Measurements from ENCODE around the gene SCARF2. TPM values are rescaled to one million over a fixed set of nuclear protein-coding genes. Genes with fewer than 3 reads are reported as not detected.

SCARF2 gene
- total RNA-seq, 4 donors from 2014 or later, result 3.4 to 15.9 (median 8.7) TPM

DNA sequence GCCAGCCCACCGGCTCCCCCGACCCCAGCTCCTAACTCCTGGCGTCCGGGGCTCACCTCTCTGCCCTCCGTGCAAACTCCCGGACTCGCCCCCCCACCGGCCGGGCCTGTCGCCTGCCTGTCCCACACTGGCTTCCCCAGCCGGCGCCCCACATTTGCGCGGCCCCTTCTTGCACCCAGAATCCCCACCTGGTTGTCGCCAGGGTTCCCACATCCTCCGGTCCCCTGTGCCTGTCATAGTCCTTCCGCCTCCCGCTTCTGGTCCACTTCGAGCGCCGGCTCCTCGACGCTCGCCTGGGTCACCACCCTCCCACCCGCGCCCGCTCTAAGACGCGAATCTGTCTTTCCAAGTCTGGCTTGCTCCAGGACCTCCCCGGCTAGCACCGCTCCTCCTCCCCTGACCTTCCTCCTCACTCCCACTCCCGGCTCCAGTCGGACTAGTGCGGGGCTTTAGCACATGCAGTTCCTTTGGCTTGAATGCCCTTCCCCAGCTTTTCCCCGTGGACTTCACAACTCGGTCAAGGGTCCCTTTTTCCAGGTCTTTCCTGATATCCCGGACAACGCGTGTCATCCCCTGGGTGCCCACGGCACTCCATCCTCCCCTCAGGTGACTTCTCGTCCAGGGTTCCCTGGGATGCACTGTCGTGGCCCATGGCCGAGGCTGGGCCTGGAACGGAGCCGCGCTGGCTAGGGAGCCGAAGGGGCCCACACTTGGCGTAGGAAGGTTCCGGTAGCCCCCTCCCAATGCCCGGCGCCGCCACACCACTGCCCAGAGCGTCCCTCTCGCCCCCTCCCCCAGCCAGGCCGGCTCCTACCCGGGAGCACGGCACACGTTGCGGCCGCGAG, 635 bp downstream of the SCARF2 start:
- Histone ChIP-seq H3K27ac (peak overlapping the region; percentile 63 to 83 (median 79)), H3K9me3 (no peaks in the 10 kb centered on the region), H3K36me3 (no peaks in the 10 kb centered on the region), H3K27me3 (peaks cover 67% of the 10 kb centered on the region), H3K4me3 (peak overlapping the region; percentile 41 to 62 (median 49)), H3K4me1 (peaks cover 8 to 29% (median 22%) of the 10 kb centered on the region in 4 donors)
- intact Hi-C loops (cut with DNase I; ENCODE audit: low total_unique reads) (no loop called here), in situ Hi-C loops (cut with MboI; ENCODE audit: low pct_ligation_motif_present in 1 of 4, low pct_unique_long_range_greater_than_20kb in 1 of 4, low sequenced_read_pairs in 3 of 4) (no loop called here)
- 2% methylated on average over 61 of the region's 61 CpGs; no CpG with 5 or more reads in 1 of the 2 donors for WGBS, 2 donors (ENCODE audit: low coverage in 1 of 2)
- no peak for DNase-seq
- no peak for TF ChIP-seq CTCF (IDR thresholded peaks at IDR 0.05)
- no peak for TF ChIP-seq EP300 (IDR thresholded peaks at IDR 0.05; ENCODE audit: low read depth)
- no peak for TF ChIP-seq POLR2AphosphoS5 (IDR thresholded peaks at IDR 0.05)
- no peak for TF ChIP-seq POLR2A (IDR thresholded peaks at IDR 0.05)

DNA sequence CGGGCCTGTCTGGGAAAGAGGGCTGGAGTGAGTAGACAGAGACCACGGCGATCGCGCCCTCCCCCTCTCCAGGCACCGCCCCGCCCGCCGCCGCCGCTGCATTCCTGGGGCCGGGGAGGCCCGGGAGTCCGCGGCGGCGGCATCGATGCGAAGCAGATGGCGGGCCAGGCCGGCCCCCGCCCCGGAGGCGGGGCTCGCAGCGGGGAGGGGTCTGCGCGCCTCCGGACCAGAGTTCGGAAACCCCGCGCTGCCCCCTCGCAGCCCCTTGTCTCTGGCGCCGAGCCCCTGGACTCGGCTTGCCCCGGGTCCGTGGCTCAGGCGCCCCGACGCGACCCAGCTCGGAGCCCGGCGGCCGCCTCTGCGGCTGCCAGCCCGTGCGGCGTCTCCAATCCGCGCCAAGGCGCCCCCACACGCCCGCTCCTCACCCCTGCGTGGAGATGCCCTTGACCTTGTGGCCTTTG, 1.3 kb downstream of the SCARF2 start:
- intact Hi-C loops (cut with DNase I; ENCODE audit: low total_unique reads) (no loop called here), in situ Hi-C loops (cut with MboI; ENCODE audit: low pct_ligation_motif_present in 1 of 4, low pct_unique_long_range_greater_than_20kb in 1 of 4, low sequenced_read_pairs in 3 of 4) (no loop called here)
- H3K27ac ChIP-seq, result peak overlapping the region; percentile 63 to 83 (median 79)
- WGBS, 2 donors (ENCODE audit: low coverage in 1 of 2), result 0% methylated on average over 9 of the region's 56 CpGs; no CpG with 5 or more reads in 1 of the 2 donors
- H3K4me3 ChIP-seq, result peak overlapping the region; percentile 41 to 62 (median 49)
- no peaks in the 10 kb centered on the region for H3K9me3 ChIP-seq
- peaks cover 74% of the 10 kb centered on the region for H3K27me3 ChIP-seq
- H3K36me3 ChIP-seq, result no peaks in the 10 kb centered on the region
- peaks cover 10 to 35% (median 26%) of the 10 kb centered on the region in 4 donors for H3K4me1 ChIP-seq
- TF ChIP-seq POLR2A (IDR thresholded peaks at IDR 0.05) (no peak), EP300 (IDR thresholded peaks at IDR 0.05; ENCODE audit: low read depth) (no peak), CTCF (IDR thresholded peaks at IDR 0.05) (no peak), POLR2AphosphoS5 (IDR thresholded peaks at IDR 0.05) (no peak)
- DNase-seq, result no peak

- H3K4me1 ChIP-seq, result peaks cover 17 to 42% (median 33%) of the 10 kb centered on the region in 4 donors
- TF ChIP-seq POLR2AphosphoS5 (IDR thresholded peaks at IDR 0.05), result no peak
- TF ChIP-seq EP300 (IDR thresholded peaks at IDR 0.05; ENCODE audit: low read depth), result no peak
- TF ChIP-seq POLR2A (IDR thresholded peaks at IDR 0.05), result no peak
- no peak for TF ChIP-seq CTCF (IDR thresholded peaks at IDR 0.05)
- H3K36me3 ChIP-seq, result no peaks in the 10 kb centered on the region
- DNase-seq, result no peak
- in situ Hi-C loops (cut with MboI; ENCODE audit: low pct_ligation_motif_present in 1 of 4, low pct_unique_long_range_greater_than_20kb in 1 of 4, low sequenced_read_pairs in 3 of 4), result no loop called here
- peak overlapping the region in 3 of 4 donors; percentile 41 to 62 (median 52) for H3K4me3 ChIP-seq
- intact Hi-C loops (cut with DNase I; ENCODE audit: low total_unique reads), result no loop called here
- H3K27me3 ChIP-seq, result peaks cover 79% of the 10 kb centered on the region
- H3K9me3 ChIP-seq, result no peaks in the 10 kb centered on the region
- WGBS, 2 donors (ENCODE audit: low coverage in 1 of 2), result 75% methylated on average over 6 of the region's 11 CpGs; no CpG with 5 or more reads in 1 of the 2 donors
- peak overlapping the region in 3 of 4 donors; percentile 63 to 83 (median 79) for H3K27ac ChIP-seq
Measured at GRCh38 chr22:20435436-20436306, 2.0 kb downstream of the SCARF2 start.

DNA sequence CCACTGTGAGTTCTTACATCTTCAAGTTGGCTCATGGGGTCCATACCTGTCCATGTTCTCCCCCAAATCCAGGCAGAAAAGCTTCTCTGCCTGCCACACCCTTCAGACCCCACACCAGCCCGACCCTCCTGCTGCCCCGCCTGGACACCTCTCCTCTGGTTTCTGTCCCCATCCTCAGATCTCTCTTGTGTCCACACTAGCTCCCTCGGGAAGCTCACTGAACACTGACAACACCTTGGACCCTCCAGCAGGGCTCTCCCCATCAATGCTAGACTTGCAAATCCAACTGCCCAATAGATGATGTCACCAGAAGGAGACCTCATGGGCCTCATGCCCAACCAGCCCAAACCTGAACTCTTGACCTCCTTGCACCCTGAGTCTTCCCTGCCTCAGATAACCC, 2.9 kb downstream of the SCARF2 start:
- Histone ChIP-seq H3K9me3 (no peaks in the 10 kb centered on the region), H3K4me3 (no peak overlapping the region), H3K4me1 (peaks cover 19 to 51% (median 41%) of the 10 kb centered on the region in 4 donors), H3K36me3 (no peaks in the 10 kb centered on the region), H3K27ac (no peak overlapping the region), H3K27me3 (peaks cover 88% of the 10 kb centered on the region)
- WGBS, 2 donors (ENCODE audit: low coverage in 1 of 2), result 88% methylated on average over 3 of the region's 3 CpGs; no CpG with 5 or more reads in 1 of the 2 donors
- no peak for DNase-seq
- in situ Hi-C loops (cut with MboI; ENCODE audit: low pct_ligation_motif_present in 1 of 4, low pct_unique_long_range_greater_than_20kb in 1 of 4, low sequenced_read_pairs in 3 of 4), result no loop called here
- TF ChIP-seq POLR2AphosphoS5 (IDR thresholded peaks at IDR 0.05), result no peak
- no peak for TF ChIP-seq EP300 (IDR thresholded peaks at IDR 0.05; ENCODE audit: low read depth)
- TF ChIP-seq POLR2A (IDR thresholded peaks at IDR 0.05), result no peak
- no peak for TF ChIP-seq CTCF (IDR thresholded peaks at IDR 0.05)
- intact Hi-C loops (cut with DNase I; ENCODE audit: low total_unique reads), result loop anchor here (5.0 kb wide), 1 partner anchor 1142 kb away; the partner anchor contains the start of gene CLTCL1
